Esophagus muscularis mucosa (tissue), 3 donors: Measurements from ENCODE around the gene MAPK9.

ENCODE experiments used
- CTCF ChIP-seq, 3 experiments: fragments of 200-600 bp in 2 of 3; fragments of 450-650 bp in 1 of 3; sonication (generic) in 2 of 3; IDR thresholded peaks; one replicate each; pipeline ENCODE4 v1.5.1; 2017 to 2019; ENCODE audit warnings: antibody characterized with exemption in 3 of 3, mild to moderate bottlenecking in 2 of 3, moderate library complexity in 1 of 3
- POLR2A ChIP-seq: fragments of 450-650 bp; IDR thresholded peaks from one replicate; pipeline ENCODE4 v1.6.1; 2017; ENCODE audit warnings: antibody characterized with exemption, moderate library complexity, mild to moderate bottlenecking, low read depth
- POLR2AphosphoS5 ChIP-seq, 2 donors: sonication (generic); formaldehyde crosslinking; IDR thresholded peaks; one replicate each; pipeline ENCODE4 v1.6.1; 2017; ENCODE audit warnings: antibody characterized with exemption in 2 of 2

- TF ChIP-seq CTCF (IDR thresholded peaks at IDR 0.05) (no peak), POLR2AphosphoS5 (IDR thresholded peaks at IDR 0.05) (no peak), POLR2A (no peak)
These were observed 92.5 kb downstream of the MAPK9 start for GRCh38 chr5:180199390-180199789.
